Peyer's patch (tissue), 4 donors: Measurements from ENCODE around the gene TIAM2. TPM values are rescaled to one million over a fixed set of nuclear protein-coding genes. Genes with fewer than 3 reads are reported as not detected.

ENCODE experiments used
- DNase-seq, 3 donors: peaks; one replicate each; pipeline ENCODE4 v3.0.0-alpha.2; 2017 to 2019
- H3K27ac ChIP-seq, 4 donors: fragments of 200-600 bp; sonication (generic); one replicate each; pipeline ENCODE4 v1.5.1; 2016 to 2019
- H3K27me3 ChIP-seq, 2 donors: fragments of 200-600 bp; sonication (generic); one replicate each; pipeline ENCODE4 v1.5.1; 2019
- H3K36me3 ChIP-seq, 3 donors: fragments of 200-600 bp; sonication (generic); one replicate each; pipeline ENCODE4 v1.5.1; 2016 to 2019
- H3K4me1 ChIP-seq, 4 donors: fragments of 200-600 bp; sonication (generic); one replicate each; pipeline ENCODE4 v1.5.1; 2016 to 2019
- H3K4me3 ChIP-seq, 4 donors: fragments of 200-600 bp; sonication (generic); 1 replicate in 3 of 4; 2 replicates in 1 of 4; pipeline ENCODE4 v1.5.1; 2016 to 2019; ENCODE audit warnings: mild to moderate bottlenecking in 1 of 4
- H3K9me3 ChIP-seq, 4 donors: fragments of 200-600 bp; sonication (generic); one replicate each; pipeline ENCODE4 v1.5.1; 2016 to 2019; ENCODE audit warnings: mild to moderate bottlenecking in 1 of 4
- POLR2A ChIP-seq, 2 donors: fragments of 450-650 bp; IDR thresholded peaks; one replicate each; pipeline ENCODE4 v1.5.1; 2017; ENCODE audit warnings: antibody characterized with exemption in 2 of 2, mild to moderate bottlenecking in 2 of 2, moderate library complexity in 2 of 2
- total RNA-seq, 4 donors: library from RNA; depleted of rRNA; stranded (reverse); fragments of >200 nt; gene quantifications; one replicate each; pipeline ENCODE4 v1.1.0, GENCODE V29; 2016
- TF ChIP-seq, protein P1 (sequence below), 6 experiments: fragments of 450-650 bp in 4 of 6; fragments of 200-600 bp in 2 of 6; sonication (generic) in 1 of 6; IDR thresholded peaks; one replicate each; pipeline ENCODE4 v1.5.1; 2017 to 2019; ENCODE audit warnings: antibody characterized with exemption in 6 of 6, mild to moderate bottlenecking in 3 of 6, moderate library complexity in 1 of 6

Gene TIAM2
- total RNA-seq, 4 donors from 2014 or later = 47.0 to 139 (median 91.9) TPM

DNA sequence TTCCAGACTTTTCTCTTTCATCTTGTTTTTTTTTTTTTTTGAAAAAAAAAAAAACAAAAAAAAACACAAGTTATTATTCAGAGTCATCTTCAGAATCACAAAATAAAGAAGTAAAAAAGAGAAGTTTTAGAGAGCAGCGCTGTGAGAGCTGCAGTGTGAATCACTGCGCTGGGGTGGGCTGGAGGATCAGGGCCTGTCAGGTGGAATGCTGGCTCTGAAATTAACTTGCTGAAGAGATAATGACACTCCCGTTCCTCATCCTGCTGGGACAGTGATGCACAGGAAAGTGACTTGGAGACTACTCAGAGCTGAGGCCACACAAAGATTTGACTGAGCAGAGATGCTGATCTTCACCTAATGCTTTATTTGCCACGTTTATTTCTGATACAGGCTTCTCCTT is 226.0 kb downstream of the TIAM2 start:
- H3K9me3 ChIP-seq = no peaks in the 10 kb centered on the region
- no peak overlapping the region for H3K4me3 ChIP-seq
- no peaks in the 10 kb centered on the region for H3K27me3 ChIP-seq
- DNase-seq = no peak
- peaks cover 0 to 16% (median 0%) of the 10 kb centered on the region in 3 donors for H3K36me3 ChIP-seq
- TF ChIP-seq POLR2A (IDR thresholded peaks at IDR 0.05) = no peak
- TF ChIP-seq, protein P1, sequence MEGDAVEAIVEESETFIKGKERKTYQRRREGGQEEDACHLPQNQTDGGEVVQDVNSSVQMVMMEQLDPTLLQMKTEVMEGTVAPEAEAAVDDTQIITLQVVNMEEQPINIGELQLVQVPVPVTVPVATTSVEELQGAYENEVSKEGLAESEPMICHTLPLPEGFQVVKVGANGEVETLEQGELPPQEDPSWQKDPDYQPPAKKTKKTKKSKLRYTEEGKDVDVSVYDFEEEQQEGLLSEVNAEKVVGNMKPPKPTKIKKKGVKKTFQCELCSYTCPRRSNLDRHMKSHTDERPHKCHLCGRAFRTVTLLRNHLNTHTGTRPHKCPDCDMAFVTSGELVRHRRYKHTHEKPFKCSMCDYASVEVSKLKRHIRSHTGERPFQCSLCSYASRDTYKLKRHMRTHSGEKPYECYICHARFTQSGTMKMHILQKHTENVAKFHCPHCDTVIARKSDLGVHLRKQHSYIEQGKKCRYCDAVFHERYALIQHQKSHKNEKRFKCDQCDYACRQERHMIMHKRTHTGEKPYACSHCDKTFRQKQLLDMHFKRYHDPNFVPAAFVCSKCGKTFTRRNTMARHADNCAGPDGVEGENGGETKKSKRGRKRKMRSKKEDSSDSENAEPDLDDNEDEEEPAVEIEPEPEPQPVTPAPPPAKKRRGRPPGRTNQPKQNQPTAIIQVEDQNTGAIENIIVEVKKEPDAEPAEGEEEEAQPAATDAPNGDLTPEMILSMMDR (IDR thresholded peaks at IDR 0.05) = no peak
- H3K27ac ChIP-seq = no peak overlapping the region
- no peaks in the 10 kb centered on the region for H3K4me1 ChIP-seq

DNA sequence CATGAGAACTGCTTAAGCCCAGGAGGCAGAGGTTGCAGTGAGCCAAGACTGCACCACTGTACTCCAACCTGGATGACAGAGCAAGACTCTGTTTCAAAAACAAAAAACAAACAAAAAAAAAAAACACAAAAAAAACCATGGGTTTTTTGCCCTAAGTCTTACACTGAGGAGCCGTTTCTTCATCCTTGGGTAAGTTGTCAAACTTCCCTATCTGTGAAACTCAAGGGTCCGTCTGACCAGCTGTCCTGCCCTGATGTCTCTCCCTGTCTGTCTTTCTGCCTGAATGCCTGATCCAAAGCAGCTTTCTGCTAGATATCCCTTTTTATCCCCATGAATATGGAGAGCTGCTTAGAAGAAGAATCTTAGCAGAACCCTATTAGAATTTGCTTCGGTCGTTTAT is 227.4 kb downstream of the TIAM2 start:
- DNase-seq = no peak
- peaks cover 0 to 16% (median 0%) of the 10 kb centered on the region in 3 donors for H3K36me3 ChIP-seq
- TF ChIP-seq, protein P1 (IDR thresholded peaks at IDR 0.05) = no peak
- no peak for TF ChIP-seq POLR2A (IDR thresholded peaks at IDR 0.05)

DNA sequence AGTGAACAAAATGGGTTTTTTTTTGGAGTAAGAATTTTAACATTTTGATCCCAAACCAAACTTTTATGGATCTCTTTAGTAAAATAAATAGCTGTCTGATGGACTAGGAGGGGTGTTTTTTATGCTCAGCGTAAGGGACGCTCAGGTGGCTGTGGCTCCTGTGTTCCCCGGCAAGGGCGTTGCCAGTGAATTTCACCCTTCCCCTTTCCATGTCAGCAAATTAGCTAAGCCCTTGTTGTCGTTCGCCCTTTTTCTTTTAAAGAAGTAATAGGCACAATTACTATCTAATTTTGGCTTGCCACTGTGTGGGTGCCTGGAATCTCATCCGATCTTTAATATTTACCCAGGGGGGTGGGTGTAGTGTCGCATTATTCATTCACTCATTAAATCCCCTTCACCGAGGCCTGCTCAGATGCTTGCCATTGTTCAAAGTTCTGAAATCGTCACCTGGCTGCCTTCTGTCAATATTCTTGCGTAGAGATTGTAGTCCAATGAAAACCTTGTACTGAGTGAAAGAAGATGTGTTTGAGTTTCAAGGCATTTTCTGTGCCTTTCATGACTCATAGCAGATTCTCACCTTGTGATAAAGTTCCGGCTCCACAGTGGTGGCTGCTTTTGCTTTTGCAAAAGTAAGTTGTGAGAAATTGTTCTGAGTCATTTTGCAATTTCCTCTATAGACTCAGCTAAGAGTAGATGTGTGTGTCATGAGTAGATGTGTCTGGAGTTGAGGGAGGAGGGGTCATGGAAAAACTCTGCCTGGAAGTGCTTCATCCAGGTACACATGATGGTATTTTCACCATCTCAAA is 228.7 kb downstream of the TIAM2 start:
- Histone ChIP-seq H3K4me1 (no peaks in the 10 kb centered on the region), H3K27me3 (no peaks in the 10 kb centered on the region), H3K4me3 (no peak overlapping the region), H3K9me3 (no peaks in the 10 kb centered on the region), H3K36me3 (peaks cover 0 to 16% (median 0%) of the 10 kb centered on the region in 3 donors), H3K27ac (no peak overlapping the region)
- no peak for DNase-seq
- TF ChIP-seq, protein P1 (IDR thresholded peaks at IDR 0.05) = no peak
- TF ChIP-seq POLR2A (IDR thresholded peaks at IDR 0.05) = no peak

More for the DNA sequence above, 227.4 kb downstream of the TIAM2 start:
- no peaks in the 10 kb centered on the region for H3K9me3 ChIP-seq
- no peak overlapping the region for H3K4me3 ChIP-seq
- no peak overlapping the region for H3K27ac ChIP-seq
- no peaks in the 10 kb centered on the region for H3K4me1 ChIP-seq
- no peaks in the 10 kb centered on the region for H3K27me3 ChIP-seq

DNA sequence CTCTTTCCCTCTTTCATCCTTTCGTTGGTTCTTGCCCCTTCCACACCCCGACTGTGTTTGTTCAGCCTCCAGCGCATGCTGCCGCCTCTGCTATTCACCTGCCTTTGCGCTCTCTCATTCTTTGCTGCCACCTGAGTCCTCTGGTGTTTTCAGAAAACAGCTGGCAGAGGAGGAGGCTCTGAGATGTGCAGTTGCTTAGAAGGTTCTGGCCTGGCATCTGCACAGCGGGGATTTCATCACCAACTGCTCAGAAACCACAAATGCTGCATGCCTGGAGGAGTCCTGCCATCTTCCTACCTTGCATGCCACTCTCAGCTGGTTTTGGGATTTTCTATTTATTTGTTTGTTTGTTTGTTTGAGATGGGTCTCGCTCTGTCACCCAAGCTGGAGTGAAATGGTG is 229.5 kb downstream of the TIAM2 start:
- TF ChIP-seq, protein P1 (IDR thresholded peaks at IDR 0.05) = no peak
- TF ChIP-seq POLR2A (IDR thresholded peaks at IDR 0.05) = no peak
- no peak overlapping the region for H3K27ac ChIP-seq
- no peaks in the 10 kb centered on the region for H3K9me3 ChIP-seq
- no peak overlapping the region for H3K4me3 ChIP-seq
- H3K36me3 ChIP-seq = peaks cover 0 to 16% (median 0%) of the 10 kb centered on the region in 3 donors
- H3K4me1 ChIP-seq = no peaks in the 10 kb centered on the region
- DNase-seq = no peak
- no peaks in the 10 kb centered on the region for H3K27me3 ChIP-seq

DNA sequence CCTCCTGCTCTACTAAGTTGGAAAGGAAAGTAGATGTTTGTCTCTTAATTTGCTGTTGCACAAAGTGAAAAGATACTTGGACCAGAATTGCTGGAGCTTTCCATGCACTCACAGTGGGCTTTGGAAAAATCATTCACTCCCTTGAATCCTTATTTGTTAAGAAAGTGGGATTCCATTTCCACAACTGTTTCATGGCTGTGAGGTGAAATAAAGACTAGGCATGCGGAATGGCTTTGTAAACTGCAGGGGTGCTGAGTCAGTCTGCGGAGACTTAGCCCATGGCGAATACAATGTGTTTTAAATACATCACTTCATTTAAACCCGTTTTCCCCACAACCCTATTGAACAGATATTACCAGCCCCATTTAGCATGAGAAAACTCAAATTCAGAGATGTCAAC is 231.9 kb downstream of the TIAM2 start:
- no peaks in the 10 kb centered on the region for H3K4me1 ChIP-seq
- H3K36me3 ChIP-seq = peaks cover 0 to 6% (median 0%) of the 10 kb centered on the region in 3 donors
- no peaks in the 10 kb centered on the region for H3K9me3 ChIP-seq
- H3K27me3 ChIP-seq = no peaks in the 10 kb centered on the region
- DNase-seq = no peak
- no peak overlapping the region for H3K27ac ChIP-seq
- H3K4me3 ChIP-seq = no peak overlapping the region
- TF ChIP-seq, protein P1 (IDR thresholded peaks at IDR 0.05) = no peak
- no peak for TF ChIP-seq POLR2A (IDR thresholded peaks at IDR 0.05)
